Breast epithelium (tissue), 4 donors: Measurements from ENCODE around the gene SERPINA4. TPM values are rescaled to one million over a fixed set of nuclear protein-coding genes. Genes with fewer than 3 reads are reported as not detected.

ENCODE experiments used
- DNase-seq, 2 donors: peaks; one replicate each; pipeline ENCODE4 v3.0.0-alpha.2; 2019; ENCODE audit warnings: low spot score in 2 of 2
- H3K27ac ChIP-seq, 2 donors: fragments of 200-600 bp; sonication (generic) in 1 of 2; one replicate each; pipeline ENCODE4 v1.5.1; 2016 to 2019; ENCODE audit warnings: mild to moderate bottlenecking in 1 of 2
- H3K27me3 ChIP-seq, 2 donors: fragments of 200-600 bp; sonication (generic) in 1 of 2; one replicate each; pipeline versions ENCODE4 v1.5.1 to v1.6.0; 2017 to 2019; ENCODE audit warnings: control low read depth in 1 of 2, mild to moderate bottlenecking in 1 of 2
- H3K36me3 ChIP-seq: fragments of 200-600 bp; one replicate; pipeline ENCODE4 v1.5.1; 2019
- H3K4me1 ChIP-seq, 2 donors: fragments of 200-600 bp; sonication (generic); one replicate each; pipeline ENCODE4 v1.5.1; 2016 to 2019; ENCODE audit warnings: control low read depth in 1 of 2
- H3K4me3 ChIP-seq, 3 donors: fragments of 200-600 bp; sonication (generic); 1 replicate in 2 of 3; 2 replicates in 1 of 3; pipeline ENCODE4 v1.5.1; 2016 to 2019; ENCODE audit warnings: mild to moderate bottlenecking in 3 of 3, moderate library complexity in 2 of 3
- H3K9me3 ChIP-seq, 2 donors: fragments of 200-600 bp; sonication (generic) in 1 of 2; one replicate each; pipeline ENCODE4 v1.5.1; 2016 to 2019; ENCODE audit warnings: control low read depth in 1 of 2
- CTCF ChIP-seq, 3 donors: fragments of 450-650 bp; IDR thresholded peaks; one replicate each; pipeline ENCODE4 v1.5.1; 2016 to 2017; ENCODE audit warnings: antibody characterized with exemption in 3 of 3, mild to moderate bottlenecking in 3 of 3, moderate library complexity in 3 of 3
- POLR2A ChIP-seq: fragments of 450-650 bp; IDR thresholded peaks from one replicate; pipeline ENCODE4 v1.6.1; 2016; ENCODE audit warnings: antibody characterized with exemption, mild to moderate bottlenecking, moderate library complexity
- POLR2AphosphoS5 ChIP-seq, 3 donors: sonication (generic); formaldehyde crosslinking; IDR thresholded peaks; one replicate each; pipeline ENCODE4 v1.6.1; 2017; ENCODE audit warnings: antibody characterized with exemption in 3 of 3
- intact Hi-C: fragments of 100-400 bp; cut with DNase I; formaldehyde crosslinking; loops from one replicate; pipeline ENCODE4 v1.15.1; 2023; ENCODE audit warnings: low total_unique reads
- total RNA-seq, 3 donors: library from RNA; depleted of rRNA; stranded (reverse); fragments of >200 nt; gene quantifications; one replicate each; pipeline ENCODE4 v1.1.0, GENCODE V29; 2016

SERPINA4 gene
- total RNA-seq, 3 donors from 2014 or later, result not detected

GRCh38 chr14:94612580-94613554, 51.6 kb downstream of the SERPINA4 start:
- TF ChIP-seq CTCF (IDR thresholded peaks at IDR 0.05) (no peak), POLR2A (no peak), POLR2AphosphoS5 (IDR thresholded peaks at IDR 0.05) (peak in 1 of 3 donors; percentile 8)
- no peaks in the 10 kb centered on the region for H3K4me1 ChIP-seq
- no peaks in the 10 kb centered on the region for H3K27me3 ChIP-seq
- intact Hi-C loops, result no loop called here
- DNase-seq, result no peak
- peak overlapping the region; percentile 80 to 82 for H3K27ac ChIP-seq
- peaks cover 15 to 17% of the 10 kb centered on the region in 2 donors for H3K9me3 ChIP-seq
- peak overlapping the region; percentile 12 to 64 (median 49) for H3K4me3 ChIP-seq
- H3K36me3 ChIP-seq, result no peaks in the 10 kb centered on the region

GRCh38 chr14:94613720-94614644, 52.7 kb downstream of the SERPINA4 start:
- no peak for TF ChIP-seq POLR2A
- TF ChIP-seq CTCF (IDR thresholded peaks at IDR 0.05), result no peak
- TF ChIP-seq POLR2AphosphoS5 (IDR thresholded peaks at IDR 0.05), result no peak
- Histone ChIP-seq H3K4me3 (peak overlapping the region in 2 of 3 donors; percentile 49 to 64), H3K4me1 (no peaks in the 10 kb centered on the region), H3K27ac (peak overlapping the region; percentile 80 to 82), H3K9me3 (peaks cover 24 to 26% of the 10 kb centered on the region in 2 donors), H3K36me3 (no peaks in the 10 kb centered on the region), H3K27me3 (no peaks in the 10 kb centered on the region)
- intact Hi-C loops, result no loop called here
- no peak for DNase-seq

GRCh38 chr14:94614802-94615201, 53.6 kb downstream of the SERPINA4 start:
- peaks cover 24 to 26% of the 10 kb centered on the region in 2 donors for H3K9me3 ChIP-seq
- H3K36me3 ChIP-seq, result no peaks in the 10 kb centered on the region
- H3K27ac ChIP-seq, result peak overlapping the region in 1 of 2 donors; percentile 1
- no peaks in the 10 kb centered on the region for H3K27me3 ChIP-seq
- intact Hi-C loops, result no loop called here
- DNase-seq, result no peak
- H3K4me3 ChIP-seq, result peak overlapping the region in 2 of 3 donors; percentile 49 to 64
- H3K4me1 ChIP-seq, result no peaks in the 10 kb centered on the region
- TF ChIP-seq POLR2AphosphoS5 (IDR thresholded peaks at IDR 0.05) (no peak), CTCF (IDR thresholded peaks at IDR 0.05) (no peak), POLR2A (no peak)

- Histone ChIP-seq H3K4me1 (no peaks in the 10 kb centered on the region), H3K4me3 (peak overlapping the region in 2 of 3 donors; percentile 49 to 64), H3K9me3 (peaks cover 24 to 26% of the 10 kb centered on the region in 2 donors), H3K27me3 (no peaks in the 10 kb centered on the region), H3K36me3 (no peaks in the 10 kb centered on the region), H3K27ac (no peak overlapping the region)
- DNase-seq, result no peak
- intact Hi-C loops, result no loop called here
- no peak for TF ChIP-seq POLR2A
- TF ChIP-seq CTCF (IDR thresholded peaks at IDR 0.05), result no peak
- TF ChIP-seq POLR2AphosphoS5 (IDR thresholded peaks at IDR 0.05), result no peak
Measured at GRCh38 chr14:94615254-94615653, 54.0 kb downstream of the SERPINA4 start.
